ENCODE data around the gene INAFM2.

INAFM2 gene

DNA sequence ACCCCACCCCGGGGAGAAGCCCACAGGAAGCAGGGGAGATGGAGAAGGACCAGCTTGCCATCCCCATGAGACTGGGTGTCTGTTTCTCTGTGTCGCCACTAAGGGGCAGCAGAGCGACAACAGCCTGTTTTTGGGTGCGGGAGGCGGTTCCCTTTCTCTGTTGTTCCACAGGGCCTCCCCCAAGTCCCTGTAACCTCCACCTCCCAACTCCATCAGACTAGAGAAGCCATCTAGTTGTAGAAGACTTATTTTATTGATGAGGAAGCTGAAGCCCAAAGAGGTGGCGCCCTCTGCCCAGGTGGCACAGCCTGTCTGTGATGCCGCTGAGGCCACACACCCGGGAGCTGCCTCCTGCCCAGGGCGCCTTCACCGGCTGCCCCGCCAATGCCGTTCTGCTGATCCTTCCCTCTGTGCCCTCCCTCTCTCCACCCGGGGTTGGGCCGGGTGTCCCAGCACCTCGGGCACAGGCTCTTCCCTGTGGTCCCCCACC lies 21.2 kb downstream of the INAFM2 start:
- peak; percentile 59 for DNase-seq (ENCODE audit: low read depth)

DNA sequence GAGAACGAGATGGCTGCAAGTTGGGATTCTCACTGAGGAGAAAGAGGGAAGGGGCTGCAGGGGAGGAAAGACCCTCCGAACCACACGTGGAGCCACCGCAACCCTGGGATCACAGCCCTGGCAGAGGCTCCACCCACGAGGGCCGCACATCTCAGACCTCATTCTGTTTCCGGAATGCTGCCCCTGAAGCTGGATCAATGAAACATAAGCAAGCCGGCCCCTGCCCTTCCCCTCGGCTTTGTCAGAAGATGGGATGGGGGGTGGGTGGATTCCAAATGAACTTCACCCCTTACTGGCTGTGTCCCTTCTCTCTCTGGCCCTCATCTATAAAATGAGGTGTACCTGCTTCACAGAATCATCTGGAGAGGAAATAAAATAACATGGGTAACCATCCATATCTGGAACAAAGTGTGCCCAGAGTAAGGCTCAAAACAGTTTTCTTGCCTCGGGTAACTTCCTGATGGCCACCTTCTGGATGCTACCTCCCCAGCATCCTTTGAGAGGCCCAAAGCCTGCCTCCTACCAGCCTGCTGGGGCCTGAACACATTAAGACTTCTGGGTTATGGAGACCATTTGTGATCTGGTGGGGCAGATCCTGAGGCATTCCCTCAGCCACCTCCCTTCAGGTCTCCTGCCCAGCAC lies 21.9 kb downstream of the INAFM2 start:
- no peak for DNase-seq (ENCODE audit: low read depth)

DNA sequence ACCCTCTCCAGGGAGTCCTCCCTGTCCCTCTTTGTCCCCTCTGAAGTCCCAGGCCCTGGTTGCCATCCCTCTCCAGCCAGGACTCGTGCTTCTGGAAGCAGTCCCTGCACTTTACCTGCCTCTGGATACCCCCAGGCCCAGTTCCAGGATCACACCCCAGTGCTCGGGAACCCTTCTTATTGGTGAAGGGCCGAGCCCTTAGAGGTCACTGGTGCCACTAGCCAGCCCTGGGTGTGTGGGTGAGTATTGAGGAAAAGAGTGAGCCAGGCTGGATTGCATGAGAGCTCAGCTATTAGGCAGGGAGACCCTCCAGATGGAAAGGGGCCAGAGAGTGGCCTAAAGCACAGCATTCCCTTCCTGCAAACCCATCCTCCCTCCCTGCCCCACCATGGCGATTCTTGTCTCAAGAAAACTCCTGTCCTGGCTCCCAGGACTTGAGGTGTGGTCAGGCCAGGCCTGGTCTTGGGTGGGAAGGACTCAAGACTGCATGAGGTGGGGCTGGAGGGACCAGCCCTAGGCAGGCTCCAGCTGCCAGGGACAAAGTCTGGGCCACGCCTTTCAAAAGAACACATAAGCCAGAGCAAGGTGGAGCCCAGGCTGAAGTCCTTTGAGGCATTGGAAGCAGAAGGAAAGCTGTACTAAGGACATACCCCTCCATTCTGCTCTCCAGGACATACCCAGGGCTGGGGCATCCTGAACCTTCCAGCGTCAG lies 22.5 kb downstream of the INAFM2 start:
- no peak for DNase-seq (ENCODE audit: low read depth)

DNA sequence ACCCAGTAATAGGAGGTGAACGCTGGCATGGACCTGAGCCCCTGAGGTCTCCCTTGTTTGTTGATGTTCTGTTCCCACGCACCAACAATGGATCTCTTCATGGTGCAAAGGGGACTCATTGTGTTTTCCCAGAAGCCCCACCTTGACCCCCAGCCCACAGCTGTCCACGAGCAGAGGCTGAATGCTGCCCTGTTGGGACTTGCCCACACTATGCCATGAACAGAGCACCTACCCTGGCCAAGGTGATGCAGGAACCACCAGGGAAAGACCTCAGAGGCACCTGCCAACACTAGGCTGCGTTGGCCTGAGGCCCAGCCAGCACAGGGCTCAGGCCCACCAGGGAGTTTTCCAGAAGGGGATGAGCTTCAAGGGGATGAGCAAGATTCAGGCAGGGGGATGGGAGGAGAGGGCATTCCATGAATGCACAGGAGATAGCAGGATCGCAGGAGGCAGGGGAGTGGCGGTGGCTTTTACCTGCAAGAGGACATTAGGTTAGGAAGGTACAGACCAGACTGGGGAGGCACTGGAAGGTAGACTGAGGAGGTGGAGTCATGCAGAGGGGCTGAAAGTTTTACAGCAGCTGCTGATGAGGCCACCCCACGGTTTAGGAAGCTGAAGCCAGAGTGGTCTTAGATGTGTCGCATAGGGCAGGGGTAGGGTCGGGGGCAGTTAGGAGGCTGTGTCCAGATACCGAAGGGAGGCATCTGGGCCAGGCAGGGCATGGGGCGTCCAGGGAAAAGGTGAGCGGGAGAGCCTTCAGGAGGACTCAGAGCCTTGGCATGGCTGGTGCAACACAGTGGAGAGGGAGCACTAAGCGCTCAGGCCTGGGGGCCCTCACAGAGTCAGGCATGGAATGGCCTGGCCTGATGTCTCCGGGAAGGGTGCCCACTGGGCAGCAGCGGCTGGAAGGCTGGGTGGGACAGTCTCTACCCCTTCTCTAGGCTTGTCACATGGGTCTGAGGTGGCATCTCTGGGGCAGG lies 23.4 kb downstream of the INAFM2 start:
- DNase-seq (ENCODE audit: low read depth): no peak

DNA sequence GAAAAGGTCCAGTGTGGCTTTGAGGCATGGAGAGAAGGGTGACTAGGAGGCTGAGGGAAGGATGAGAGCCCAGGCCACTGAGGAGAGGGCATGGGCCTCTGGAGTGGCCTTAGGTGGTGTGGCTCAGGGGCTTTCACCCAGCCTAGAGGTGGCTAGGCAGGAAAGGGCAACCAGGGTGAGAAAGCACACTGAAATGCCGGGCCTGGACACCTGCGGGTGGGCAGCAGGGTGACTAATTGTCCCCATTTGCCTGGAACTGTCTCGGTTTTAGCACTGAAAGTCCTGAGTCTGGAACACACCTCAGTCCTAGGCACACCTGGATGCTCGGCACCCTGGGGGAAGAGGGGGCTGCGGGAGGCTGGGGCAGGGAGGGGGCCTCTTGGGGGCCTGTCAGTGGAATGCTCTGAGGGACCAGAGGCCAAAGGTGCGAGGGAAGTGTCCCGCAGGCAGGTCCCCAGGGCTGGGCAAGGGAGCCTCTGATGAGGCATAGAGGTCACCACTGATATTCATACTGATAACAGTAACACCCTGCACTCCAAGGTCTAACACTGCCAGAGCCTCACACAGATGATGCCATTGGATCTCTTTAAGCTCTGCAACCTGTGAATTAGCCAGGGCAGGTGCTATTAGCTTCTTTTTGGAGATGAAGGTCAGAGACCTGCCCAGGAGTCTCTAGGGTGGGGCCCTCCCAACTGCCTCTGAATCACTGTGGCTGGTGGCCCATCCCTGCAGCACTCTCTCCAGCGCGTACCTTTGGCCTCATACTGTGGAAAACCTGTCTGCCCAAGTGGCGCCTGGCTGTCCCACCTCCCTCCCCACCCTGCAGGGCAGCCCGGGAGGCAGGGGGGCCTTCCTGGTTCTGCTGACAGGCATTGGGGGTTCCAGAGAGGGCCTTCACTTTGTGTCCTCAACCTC lies 24.3 kb downstream of the INAFM2 start:
- DNase-seq (ENCODE audit: low read depth): no peak

DNA sequence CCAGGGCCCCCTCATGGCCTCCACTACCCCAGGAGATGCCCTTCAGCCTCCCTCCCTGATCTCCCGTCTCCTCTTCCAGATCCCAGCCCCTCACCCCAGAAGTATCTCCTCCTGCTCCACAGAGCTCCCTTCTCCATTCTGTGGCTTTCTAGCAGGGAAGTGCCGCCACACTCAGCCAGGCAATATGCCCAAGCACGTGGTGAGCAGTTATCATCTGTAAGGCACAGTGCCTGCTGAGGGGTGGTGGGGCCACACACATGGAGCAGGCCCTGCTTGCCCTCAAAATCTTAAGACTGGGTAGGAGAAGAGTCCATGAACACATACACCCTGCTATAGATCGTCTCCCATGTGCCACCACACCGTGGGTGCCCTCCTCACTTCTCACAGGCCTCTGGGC lies 25.0 kb downstream of the INAFM2 start:
- no peak for DNase-seq (ENCODE audit: low read depth)

DNA sequence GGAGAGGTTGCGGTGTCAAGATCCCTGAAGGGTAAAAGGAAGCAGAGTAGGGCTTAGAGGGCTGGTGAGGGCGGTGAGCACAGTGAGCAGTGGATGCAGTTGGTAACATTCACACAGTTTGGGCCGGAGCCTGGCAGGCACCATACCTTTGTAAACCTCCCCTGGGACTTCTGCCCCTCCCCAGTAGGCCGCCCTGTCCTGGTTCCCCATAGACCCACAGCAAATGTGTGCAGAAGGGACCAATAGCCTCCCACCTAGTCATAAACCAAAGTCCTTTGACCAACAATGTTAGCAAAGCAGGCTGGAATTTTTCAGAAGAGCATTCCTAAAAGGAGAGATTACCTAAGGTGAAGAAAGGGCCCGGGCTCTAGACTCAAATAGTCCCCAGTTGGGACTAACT lies 25.7 kb downstream of the INAFM2 start:
- DNase-seq (ENCODE audit: low read depth): no peak

DNA sequence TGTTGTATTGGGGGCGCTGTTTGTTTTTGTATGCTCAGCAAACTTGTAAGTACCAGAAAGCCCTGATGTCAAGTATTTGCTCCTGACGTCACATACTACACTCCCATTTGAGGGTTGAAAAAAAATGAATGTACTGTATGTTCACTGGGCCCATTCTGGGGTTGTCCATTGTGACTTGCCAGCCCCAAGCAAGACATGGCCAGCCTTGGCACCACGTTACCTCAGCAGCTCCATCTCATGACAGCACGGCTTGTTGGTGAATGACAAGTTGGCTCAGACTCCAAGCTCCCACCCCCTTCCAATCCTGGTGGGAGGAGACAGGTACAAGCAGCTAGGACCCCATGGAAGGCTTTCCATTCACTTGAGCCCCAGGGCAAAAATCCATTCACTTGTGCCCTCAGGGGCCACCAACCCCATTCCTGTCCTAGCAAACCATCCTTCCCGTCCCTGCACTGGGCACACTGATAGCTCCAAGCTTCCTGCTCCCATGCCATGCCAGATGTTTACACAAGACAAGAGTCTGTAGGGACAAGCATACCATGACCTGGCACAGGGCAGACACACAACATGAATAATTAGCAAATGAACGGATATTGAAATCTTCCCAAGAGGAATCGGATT lies 28.9 kb downstream of the INAFM2 start:
- DNase-seq (ENCODE audit: low read depth): no peak

DNA sequence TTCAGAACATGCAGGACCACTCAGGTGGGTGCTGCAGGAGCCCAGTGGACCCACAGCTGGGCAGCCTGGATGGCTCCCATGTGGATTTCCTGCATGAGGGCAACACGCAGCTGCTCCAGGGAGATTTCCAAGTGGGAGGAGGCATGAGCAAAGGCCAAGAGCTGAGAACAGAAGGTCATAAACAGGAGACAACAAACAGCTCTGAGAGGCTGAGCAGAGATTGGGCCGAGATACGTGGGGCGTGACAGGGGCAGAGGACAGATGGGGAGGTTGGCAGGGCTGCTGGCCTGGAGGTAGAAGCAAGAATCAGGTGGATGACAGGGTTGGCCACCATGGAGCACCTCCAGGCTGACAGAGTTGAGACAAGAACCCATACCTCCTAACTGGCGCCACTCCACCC lies 30.2 kb downstream of the INAFM2 start:
- DNase-seq (ENCODE audit: low read depth): no peak

DNA sequence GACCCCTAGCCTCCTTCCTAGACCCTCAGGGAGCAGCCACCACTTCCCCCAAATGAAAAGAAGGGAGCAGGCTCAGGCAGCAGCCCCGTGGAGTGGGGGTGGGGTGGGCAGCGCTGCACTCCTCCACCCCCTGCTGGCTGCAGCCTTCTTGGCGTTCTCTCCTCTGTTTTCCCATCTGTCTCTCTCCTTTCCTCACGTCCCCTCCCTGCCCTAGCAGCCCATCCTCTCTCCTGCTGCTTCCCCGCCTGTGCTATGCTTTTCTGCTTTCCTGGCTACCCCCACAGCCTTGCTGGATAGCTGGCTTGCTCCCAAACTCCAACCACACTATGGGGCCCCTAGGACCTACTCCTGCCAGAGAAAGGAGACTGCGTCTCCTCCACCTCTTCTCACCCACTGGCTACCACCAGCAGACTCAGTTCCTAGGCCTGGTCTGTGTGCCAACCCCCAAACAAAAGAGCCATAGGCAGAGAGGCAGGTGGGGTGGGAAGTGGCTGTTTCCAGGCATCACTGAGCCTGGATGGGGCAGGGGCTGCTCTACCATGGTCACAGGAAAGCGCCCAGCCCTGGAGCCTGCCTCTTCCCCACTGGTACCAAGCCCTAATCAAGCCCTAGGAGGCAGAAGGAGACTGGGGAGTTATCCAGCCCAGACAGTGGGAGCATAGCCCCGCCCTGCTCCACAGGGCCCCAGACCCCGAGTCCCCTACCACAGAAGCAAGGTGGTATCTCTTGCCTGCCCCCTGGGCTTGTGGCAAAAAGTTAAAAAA lies 31.1 kb downstream of the INAFM2 start:
- DNase-seq (ENCODE audit: low read depth): no peak

DNA sequence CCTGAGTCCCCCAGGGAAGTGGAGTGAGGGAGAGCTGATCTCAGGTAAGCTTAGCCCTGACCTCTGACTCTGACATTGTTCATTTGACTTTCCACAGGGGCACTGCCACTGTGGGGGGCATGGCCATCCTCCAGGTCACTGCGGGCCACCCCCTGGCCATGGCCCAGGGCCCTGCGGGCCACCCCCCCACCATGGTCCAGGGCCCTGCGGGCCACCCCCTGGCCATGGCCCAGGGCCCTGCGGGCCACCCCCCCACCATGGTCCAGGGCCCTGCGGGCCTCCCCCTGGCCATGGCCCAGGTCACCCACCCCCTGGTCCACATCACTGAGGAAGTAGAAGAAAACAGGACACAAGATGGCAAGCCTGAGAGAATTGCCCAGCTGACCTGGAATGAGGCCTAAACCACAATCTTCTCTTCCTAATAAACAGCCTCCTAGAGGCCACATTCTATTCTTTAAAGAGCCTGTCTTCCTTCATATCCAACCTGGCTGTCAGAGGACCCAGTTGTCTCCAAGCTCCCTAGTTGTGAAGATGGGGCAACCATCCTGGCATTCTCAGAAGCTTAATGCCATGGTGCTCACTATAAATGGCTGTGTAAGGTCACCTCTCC lies 32.6 kb downstream of the INAFM2 start:
- no peak for DNase-seq (ENCODE audit: low read depth)

DNA sequence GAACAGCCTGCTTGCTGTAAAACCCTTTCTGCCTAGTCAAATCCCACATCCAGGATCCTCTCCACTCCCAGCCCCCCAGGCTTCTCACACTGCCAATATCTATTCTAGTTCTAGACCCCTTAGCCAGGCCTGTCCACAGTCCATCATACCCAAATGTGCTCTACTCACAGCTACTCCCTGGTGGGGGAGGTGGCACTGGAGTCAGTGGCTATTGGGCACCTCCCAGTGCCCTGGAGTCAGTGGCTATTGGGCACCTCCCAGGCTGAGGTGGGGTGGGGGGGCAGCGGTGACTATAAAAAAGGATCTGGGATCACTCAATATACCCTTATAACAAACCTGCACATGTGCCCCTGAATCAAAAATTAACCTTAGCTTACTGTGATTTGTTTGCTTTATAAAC lies 33.8 kb downstream of the INAFM2 start:
- no peak for DNase-seq (ENCODE audit: low read depth)

DNA sequence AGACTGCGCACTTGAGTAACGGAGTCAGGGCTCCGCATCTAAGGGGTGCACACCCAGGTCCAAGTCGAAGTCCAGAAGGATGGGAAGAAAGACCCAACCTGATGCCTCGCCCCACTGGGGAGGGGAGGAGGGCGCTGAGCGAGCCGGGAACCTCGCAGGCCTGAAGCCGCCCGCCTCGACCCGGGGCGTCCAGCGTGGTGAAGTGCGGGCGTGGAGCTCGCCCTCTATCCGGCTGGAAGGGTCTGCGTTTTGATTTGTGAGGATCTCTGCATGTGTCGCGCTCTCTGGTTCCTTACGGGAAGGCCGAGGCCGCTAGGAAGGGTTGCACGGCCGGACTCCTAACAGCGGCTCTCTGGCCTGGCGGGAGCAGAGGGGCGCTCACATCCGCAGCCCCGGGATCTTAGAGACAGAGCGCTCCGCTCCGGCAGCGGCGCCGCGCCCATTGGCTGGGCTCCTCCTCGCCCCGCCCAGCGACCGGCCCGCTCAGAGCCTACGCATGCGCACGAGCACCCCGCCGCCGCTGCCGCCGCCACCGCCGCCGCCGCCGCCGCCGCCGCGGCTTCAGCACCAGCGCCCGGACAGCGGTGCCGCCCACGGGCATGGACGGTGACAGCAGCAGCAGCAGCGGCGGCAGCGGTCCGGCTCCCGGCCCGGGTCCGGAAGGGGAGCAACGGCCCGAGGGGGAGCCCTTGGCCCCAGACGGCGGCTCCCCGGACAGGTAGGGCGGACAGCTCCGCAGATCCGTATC lies 34.4 kb downstream of the INAFM2 start, which contains the start of gene DISP2:
TSS of gene DISP2 (plus strand) at position 497 of the 748 bp plus-strand sequence. CDS start at position 600, 103 bp downstream.
- peak; percentile 82 for DNase-seq (ENCODE audit: low read depth)

DNA sequence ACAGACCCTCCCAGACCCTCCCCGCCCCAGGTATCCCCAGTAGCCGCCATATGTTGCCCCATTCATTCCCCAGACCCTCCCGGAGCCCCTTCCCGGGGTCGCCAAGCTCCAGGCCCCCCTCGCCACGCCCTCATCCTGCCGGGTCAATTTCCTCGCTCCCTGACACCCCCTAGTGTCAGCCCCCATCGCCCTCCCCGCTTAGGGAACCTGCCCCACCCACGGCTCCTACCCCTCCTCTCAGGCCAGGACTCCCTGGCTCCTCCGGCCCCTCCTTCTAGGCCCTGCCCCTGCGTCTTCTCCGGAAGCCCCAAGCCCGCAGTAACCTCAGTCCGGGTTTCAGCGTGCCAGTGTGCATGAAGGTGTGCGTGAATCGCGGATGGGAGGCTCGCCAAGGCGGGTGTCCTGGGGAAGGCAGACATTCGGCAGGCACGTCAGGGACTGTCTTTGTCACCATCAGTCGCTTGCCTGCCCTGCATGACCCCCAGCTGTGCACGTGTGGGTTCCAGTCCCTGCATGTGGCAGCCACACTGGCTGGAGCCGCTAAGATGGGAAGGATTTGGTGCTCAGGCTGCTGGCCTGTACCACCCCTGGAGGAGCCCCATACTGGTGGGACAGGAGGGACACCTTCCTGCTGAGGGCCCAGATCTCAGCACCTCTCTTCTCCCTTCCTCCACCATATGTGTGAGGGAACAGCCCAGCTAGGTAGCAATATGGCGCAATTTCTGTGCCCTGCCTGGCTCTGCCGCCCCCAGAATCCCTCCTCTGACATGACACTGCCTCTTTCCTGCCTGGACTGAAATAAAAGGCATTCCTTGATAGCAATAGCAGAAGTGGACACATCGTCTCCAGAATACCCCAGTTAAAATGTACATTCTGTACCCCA lies 35.2 kb downstream of the INAFM2 start:
- no peak for DNase-seq (ENCODE audit: low read depth)

DNA sequence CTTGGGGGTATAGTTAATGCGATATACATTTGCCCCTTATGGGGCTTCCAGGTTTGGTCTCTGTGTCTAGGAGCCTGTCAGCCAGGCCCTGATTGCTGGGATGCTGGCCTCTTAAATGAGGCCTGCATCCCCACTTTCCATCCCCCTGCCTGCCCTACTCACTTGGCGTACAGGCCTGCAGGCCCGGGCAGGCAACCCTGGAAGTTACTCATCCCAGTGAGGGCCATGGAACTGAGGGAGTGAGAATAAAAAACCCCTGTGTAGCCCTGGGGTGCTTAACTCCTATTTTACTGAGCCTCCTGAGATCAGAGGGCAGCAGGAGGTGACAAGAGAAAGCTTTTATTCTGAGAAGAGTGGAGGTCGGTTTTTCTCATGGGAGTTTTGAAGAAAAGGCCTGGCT lies 36.5 kb downstream of the INAFM2 start:
- no peak for DNase-seq (ENCODE audit: low read depth)

DNA sequence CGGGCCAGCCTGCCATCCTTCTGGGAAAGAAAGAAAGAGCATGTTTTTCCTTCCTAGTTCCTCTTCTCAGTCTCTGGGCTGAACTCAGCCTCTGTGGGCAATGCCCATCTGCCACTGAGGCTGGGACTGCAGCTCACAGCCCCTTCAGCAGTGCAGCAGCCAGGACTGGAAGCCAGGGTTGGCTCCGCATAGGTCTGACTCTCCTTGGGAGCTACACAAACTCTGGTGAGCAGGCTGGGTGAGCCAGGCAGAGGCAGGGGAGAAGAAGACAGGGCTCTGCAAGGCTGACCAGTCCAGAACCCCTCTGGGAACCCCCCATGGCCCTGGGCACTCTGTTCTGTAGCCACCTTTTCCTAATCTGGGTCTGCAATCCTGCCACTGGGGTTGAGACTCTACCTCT lies 38.1 kb downstream of the INAFM2 start:
- no peak for DNase-seq (ENCODE audit: low read depth)

DNA sequence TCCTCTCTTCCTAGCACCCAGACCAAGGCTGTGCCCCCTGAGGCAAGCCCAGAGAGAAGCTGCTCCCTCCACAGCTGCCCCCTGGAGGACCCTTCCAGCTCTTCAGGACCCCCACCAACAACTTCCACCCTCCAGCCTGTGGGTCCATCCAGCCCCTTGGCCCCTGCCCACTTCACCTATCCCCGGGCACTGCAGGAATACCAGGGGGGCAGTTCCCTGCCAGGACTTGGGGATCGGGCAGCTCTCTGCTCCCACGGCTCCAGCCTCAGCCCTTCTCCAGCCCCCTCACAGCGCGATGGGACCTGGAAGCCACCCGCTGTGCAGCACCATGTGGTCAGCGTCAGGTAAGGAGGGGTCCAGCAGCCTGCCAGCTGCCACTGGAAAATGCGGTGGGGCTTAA lies 40.1 kb downstream of the INAFM2 start:
- no peak for DNase-seq (ENCODE audit: low read depth)

DNA sequence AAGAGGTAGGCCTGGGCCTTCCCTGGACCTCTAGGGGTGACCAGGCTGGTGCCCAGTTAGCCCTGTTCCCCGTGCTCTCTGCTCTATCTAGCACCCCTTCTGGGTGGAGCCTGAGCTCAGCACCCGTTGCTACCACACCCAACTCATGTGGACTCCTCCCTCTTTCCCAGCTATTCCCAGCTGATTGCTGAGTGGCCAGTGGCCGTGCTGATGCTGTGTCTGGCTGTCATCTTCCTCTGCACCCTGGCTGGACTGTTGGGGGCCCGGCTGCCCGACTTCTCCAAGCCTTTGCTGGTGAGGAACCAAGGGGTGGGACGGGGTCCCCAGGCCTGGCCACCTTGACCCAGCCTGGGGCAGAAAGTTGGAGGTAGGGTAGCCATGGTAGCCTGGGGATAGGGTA lies 40.8 kb downstream of the INAFM2 start:
- DNase-seq (ENCODE audit: low read depth): no peak
